A673 (cell line): Measurements from ENCODE around the gene MYRIP. TPM values are rescaled to one million over a fixed set of nuclear protein-coding genes. Genes with fewer than 3 reads are reported as not detected.
"Not testable (repeated sequence)": the region's sequence is repeated elsewhere in the genome, so short reads cannot be mapped to it uniquely, and the experiment has no call there.

Experiments used
- BruUV-seq: library from RNA; stranded (reverse); fragments of 400-500 nt; replicated peaks from 2 replicates; lab custom pipeline; 2021; lab: Mats Ljungman, UMichigan
- CTCF ChIA-PET: fragments of 300-600 bp; sonication (Branson Sonifier 250); formaldehyde crosslinking; loops from one replicate; lab custom pipeline; 2022; ENCODE audit warnings: antibody characterized with exemption; lab: Charles Lee
- POLR2A ChIA-PET: fragments of 300-600 bp; sonication (Branson Sonifier 250); formaldehyde crosslinking; loops from one replicate; lab custom pipeline; 2022; ENCODE audit warnings: antibody characterized with exemption; ENCODE audit not compliant: low non-redundant PET; lab: Charles Lee
- DNase-seq: peaks from one replicate; pipeline ENCODE4 v3.0.0-alpha.2; 2015; ENCODE audit warnings: low spot score
- H3K27ac ChIP-seq: fragments of 200-600 bp; sonication (generic); 2 replicates; pipeline ENCODE4 v1.5.1; 2016; ENCODE audit warnings: mixed run types, low read depth, mild to moderate bottlenecking, mixed read lengths, antibody characterized with exemption, low read length; ENCODE audit not compliant: poor library complexity, severe bottlenecking
- H3K27me3 ChIP-seq: fragments of 200-600 bp; sonication (generic); replicated peaks from 2 replicates; pipeline ENCODE4 v1.6.1; 2017; ENCODE audit warnings: mixed run types, low read depth, mild to moderate bottlenecking, mixed read lengths, antibody characterized with exemption, low read length; ENCODE audit not compliant: insufficient read depth, poor library complexity
- H3K36me3 ChIP-seq: fragments of 200-600 bp; sonication (generic); 2 replicates; pipeline ENCODE4 v1.6.1; 2016; ENCODE audit warnings: mixed run types, mild to moderate bottlenecking, mixed read lengths, antibody characterized with exemption, low read length; ENCODE audit not compliant: insufficient read depth, poor library complexity, severe bottlenecking
- H3K4me1 ChIP-seq: fragments of 200-600 bp; sonication (generic); 2 replicates; pipeline ENCODE4 v1.6.1; 2017; ENCODE audit warnings: mixed run types, mild to moderate bottlenecking, mixed read lengths, antibody characterized with exemption, low read length; ENCODE audit not compliant: insufficient read depth, poor library complexity, severe bottlenecking
- H3K4me3 ChIP-seq: fragments of 200-600 bp; sonication (generic); 2 replicates; pipeline ENCODE4 v1.5.1; 2016; ENCODE audit warnings: low read depth, mixed run types, mild to moderate bottlenecking, mixed read lengths, low read length; ENCODE audit not compliant: poor library complexity, severe bottlenecking
- H3K9me3 ChIP-seq: fragments of 200-600 bp; sonication (generic); 2 replicates; pipeline ENCODE4 v1.6.1; 2016; ENCODE audit warnings: mixed run types, low read depth, mild to moderate bottlenecking, mixed read lengths, antibody characterized with exemption, low read length; ENCODE audit not compliant: poor library complexity, severe bottlenecking
- EZH2 ChIP-seq: fragments of 200-600 bp; sonication (generic); IDR thresholded peaks from 2 replicates; pipeline ENCODE4 v1.6.1; 2017; ENCODE audit warnings: borderline replicate concordance, low read depth, mild to moderate bottlenecking, mixed read lengths, antibody characterized with exemption, low read length; ENCODE audit not compliant: poor library complexity, severe bottlenecking
- intact Hi-C: fragments of 100-400 bp; cut with micrococcal nuclease; formaldehyde crosslinking; loops from one replicate; pipeline ENCODE4 v1.10.0; 2022; ENCODE audit not compliant: unreplicated experiment
- total RNA-seq: library from RNA; stranded (reverse); gene quantifications from 2 replicates; pipeline ENCODE4 v1.2.3, GENCODE V29; 2021
- TF ChIP-seq, protein P1 (sequence below): fragments of 300-800, 200-600 bp; sonication (generic); conservative IDR thresholded peaks from 2 replicates; pipeline ENCODE4 v1.5.1; 2017; ENCODE audit warnings: low read depth, mild to moderate bottlenecking, antibody characterized with exemption, low read length, moderate library complexity, mixed read lengths

MYRIP gene
- total RNA-seq, 1 experiment from 2014 or later: not detected

DNA sequence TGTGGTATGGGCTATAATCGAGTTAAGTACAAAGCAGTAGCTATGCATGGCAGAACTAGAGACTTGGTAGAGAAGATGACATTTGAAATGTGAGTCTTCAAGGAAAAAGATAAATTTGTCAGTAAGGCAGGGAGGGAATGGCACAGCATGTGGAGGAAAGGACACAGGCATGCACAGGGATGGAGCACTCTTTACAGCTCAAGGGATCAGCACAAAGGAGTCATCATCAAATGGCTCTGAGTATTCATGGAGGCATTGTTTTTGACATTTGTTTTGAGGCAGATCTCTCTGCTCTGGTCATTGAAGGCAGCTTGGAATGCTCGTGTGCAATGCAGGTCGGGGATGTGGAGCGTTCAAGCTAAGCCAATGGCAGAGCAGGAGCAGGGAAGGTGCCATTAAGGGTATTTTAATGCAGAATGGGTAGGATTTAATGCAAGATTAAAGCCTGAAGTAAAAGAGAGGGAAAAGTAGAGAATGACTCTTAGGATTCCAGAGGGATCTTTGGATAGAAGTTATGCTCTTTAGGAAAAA, 213.0 kb downstream of the MYRIP start:
- H3K4me1 ChIP-seq: no peaks in the 10 kb centered on the region
- H3K9me3 ChIP-seq: no peaks in the 10 kb centered on the region
- H3K36me3 ChIP-seq: no peaks in the 10 kb centered on the region
- H3K27me3 ChIP-seq: no peaks in the 10 kb centered on the region
- POLR2A ChIA-PET: no interaction called here
- no peak overlapping the region for H3K4me3 ChIP-seq
- H3K27ac ChIP-seq: no peak overlapping the region
- no TSS peak for BruUV-seq
- CTCF ChIA-PET: no interaction called here
- DNase-seq: no peak
- TF ChIP-seq, protein P1, sequence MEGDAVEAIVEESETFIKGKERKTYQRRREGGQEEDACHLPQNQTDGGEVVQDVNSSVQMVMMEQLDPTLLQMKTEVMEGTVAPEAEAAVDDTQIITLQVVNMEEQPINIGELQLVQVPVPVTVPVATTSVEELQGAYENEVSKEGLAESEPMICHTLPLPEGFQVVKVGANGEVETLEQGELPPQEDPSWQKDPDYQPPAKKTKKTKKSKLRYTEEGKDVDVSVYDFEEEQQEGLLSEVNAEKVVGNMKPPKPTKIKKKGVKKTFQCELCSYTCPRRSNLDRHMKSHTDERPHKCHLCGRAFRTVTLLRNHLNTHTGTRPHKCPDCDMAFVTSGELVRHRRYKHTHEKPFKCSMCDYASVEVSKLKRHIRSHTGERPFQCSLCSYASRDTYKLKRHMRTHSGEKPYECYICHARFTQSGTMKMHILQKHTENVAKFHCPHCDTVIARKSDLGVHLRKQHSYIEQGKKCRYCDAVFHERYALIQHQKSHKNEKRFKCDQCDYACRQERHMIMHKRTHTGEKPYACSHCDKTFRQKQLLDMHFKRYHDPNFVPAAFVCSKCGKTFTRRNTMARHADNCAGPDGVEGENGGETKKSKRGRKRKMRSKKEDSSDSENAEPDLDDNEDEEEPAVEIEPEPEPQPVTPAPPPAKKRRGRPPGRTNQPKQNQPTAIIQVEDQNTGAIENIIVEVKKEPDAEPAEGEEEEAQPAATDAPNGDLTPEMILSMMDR: no peak
- no peak for TF ChIP-seq EZH2
- intact Hi-C loops: no loop called here

DNA sequence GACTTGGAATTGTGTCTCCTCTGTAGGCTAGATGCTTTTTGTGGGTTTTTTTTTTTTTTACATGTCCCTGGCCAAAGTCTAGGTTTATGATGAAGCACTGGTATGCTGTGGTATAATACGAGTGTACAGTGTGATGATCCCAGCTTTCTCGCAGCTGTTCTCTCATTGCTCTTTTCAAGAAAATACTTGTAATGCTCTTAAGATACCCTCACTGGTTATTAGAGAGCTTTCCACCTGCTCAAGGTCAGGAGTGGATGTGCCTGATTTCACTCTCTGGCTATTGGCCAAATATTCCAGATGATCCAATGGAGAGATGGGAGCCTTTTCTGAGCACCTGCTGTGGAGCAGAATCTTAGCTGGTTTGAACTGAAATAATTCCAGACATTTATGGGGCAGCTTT, 215.1 kb downstream of the MYRIP start:
- CTCF ChIA-PET: no interaction called here
- no peak for TF ChIP-seq EZH2
- TF ChIP-seq, protein P1: no peak
- H3K27me3 ChIP-seq: no peaks in the 10 kb centered on the region
- H3K4me3 ChIP-seq: no peak overlapping the region
- POLR2A ChIA-PET: no interaction called here
- H3K36me3 ChIP-seq: no peaks in the 10 kb centered on the region
- no TSS peak for BruUV-seq
- intact Hi-C loops: no loop called here
- H3K4me1 ChIP-seq: no peaks in the 10 kb centered on the region
- no peaks in the 10 kb centered on the region for H3K9me3 ChIP-seq
- DNase-seq: no peak
- H3K27ac ChIP-seq: no peak overlapping the region

DNA sequence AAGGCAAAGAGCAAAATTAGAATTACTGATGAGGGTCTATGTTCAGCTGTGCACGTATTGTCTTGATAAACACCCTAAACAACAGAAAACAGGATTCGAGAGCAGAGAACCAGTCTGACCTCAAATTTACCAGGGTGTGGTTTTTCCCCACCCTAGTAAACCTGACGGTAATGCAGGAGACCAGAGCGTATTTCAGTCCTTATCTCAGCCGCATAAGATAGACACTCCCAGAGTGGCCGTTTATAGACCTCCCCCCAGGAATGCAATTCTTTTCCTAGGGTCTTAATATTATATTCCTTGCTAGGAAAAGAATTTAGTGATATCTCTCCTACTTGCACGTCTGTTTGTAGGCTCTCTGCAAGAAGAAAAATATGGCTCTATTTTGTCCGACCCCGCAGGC, 216.5 kb downstream of the MYRIP start:
- H3K27me3 ChIP-seq, BruUV-seq, H3K36me3 ChIP-seq, DNase-seq, H3K27ac ChIP-seq, intact Hi-C loops, H3K4me1 ChIP-seq, H3K9me3 ChIP-seq, CTCF ChIA-PET, POLR2A ChIA-PET, H3K4me3 ChIP-seq: not testable (repeated sequence)

DNA sequence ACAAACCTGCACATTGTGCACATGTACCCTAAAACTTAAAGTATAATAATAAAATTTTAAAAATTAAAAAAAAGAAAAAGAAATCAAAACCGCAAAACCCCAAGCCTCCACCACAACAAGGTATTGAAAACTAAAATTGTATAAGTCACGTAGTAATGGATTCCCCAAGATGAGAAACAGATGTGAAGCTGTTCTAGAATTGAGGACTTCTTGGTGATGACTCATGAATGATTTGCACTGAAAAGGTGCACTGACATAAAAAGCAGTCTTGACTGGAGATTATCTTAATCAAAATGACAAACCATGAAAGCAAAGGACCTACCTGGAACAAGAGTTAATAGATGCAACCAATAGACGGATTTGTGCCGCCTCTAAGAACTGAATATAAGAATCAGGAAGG, 225.8 kb downstream of the MYRIP start:
- no TSS peak for BruUV-seq
- ChIA-PET POLR2A (no interaction called here), CTCF (no interaction called here)
- Histone ChIP-seq H3K9me3 (no peaks in the 10 kb centered on the region), H3K27ac (no peak overlapping the region), H3K4me3 (no peak overlapping the region), H3K36me3 (no peaks in the 10 kb centered on the region), H3K4me1 (no peaks in the 10 kb centered on the region), H3K27me3 (no peaks in the 10 kb centered on the region)
- TF ChIP-seq EZH2: no peak
- TF ChIP-seq, protein P1: no peak
- intact Hi-C loops: no loop called here
- no peak for DNase-seq
